IMR-90 (cell line): Measurements from ENCODE around the gene NFKBIE. TPM values are rescaled to one million over a fixed set of nuclear protein-coding genes. Genes with fewer than 3 reads are reported as not detected.

Source experiments
- ATAC-seq: fragments of 200-7000 bp; cut with Tn5 transposase; 2 replicates; pipeline ENCODE4 v1.9.1; 2020; ENCODE audit warnings: low read depth, mild to moderate bottlenecking, moderate library complexity
- BruUV-seq: library from RNA; stranded (reverse); fragments of 400-500 nt; replicated peaks from 2 replicates; lab custom pipeline; 2021; lab: Mats Ljungman, UMichigan
- CTCF ChIA-PET: fragments of 300-600 bp; formaldehyde crosslinking; extraction: SDS; loops from one replicate; lab custom pipeline; 2021; ENCODE audit warnings: antibody characterized with exemption; lab: Yijun Ruan, JAX
- POLR2A ChIA-PET: fragments of 300-600 bp; sonication (Branson Sonifier 250); formaldehyde crosslinking; loops from one replicate; lab custom pipeline; 2022; ENCODE audit warnings: antibody characterized with exemption; ENCODE audit not compliant: unreplicated experiment; lab: Charles Lee
- DNase-seq: peaks from one replicate; pipeline ENCODE4 v3.0.0; 2013
- H2AFZ ChIP-seq: replicated peaks from 2 replicates; pipeline ENCODE3; 2013; ENCODE audit warnings: low read length, mild to moderate bottlenecking; ENCODE audit not compliant: poor library complexity
- H2AK5ac ChIP-seq: 2 replicates; pipeline ENCODE4 v1.6.1; 2013; ENCODE audit warnings: low read depth, low read length, inconsistent platforms
- H2AK9ac ChIP-seq: replicated peaks from 2 replicates; pipeline ENCODE3; 2013; ENCODE audit warnings: mild to moderate bottlenecking, low read depth, low read length, moderate library complexity; ENCODE audit not compliant: poor library complexity
- H2BK120ac ChIP-seq: 2 replicates; pipeline ENCODE4 v1.6.1; 2013; ENCODE audit warnings: low read depth, low read length, inconsistent platforms
- H2BK15ac ChIP-seq: 3 replicates; pipeline ENCODE4 v1.6.1; 2013; ENCODE audit warnings: low read depth, low read length, inconsistent platforms
- H2BK20ac ChIP-seq: 2 replicates; pipeline ENCODE4 v1.6.1; 2013; ENCODE audit warnings: low read depth, mild to moderate bottlenecking, inconsistent platforms, low read length, moderate library complexity
- H2BK5ac ChIP-seq: 2 replicates; pipeline ENCODE4 v1.6.1; 2013; ENCODE audit warnings: mild to moderate bottlenecking, low read depth, low read length, inconsistent platforms; ENCODE audit not compliant: poor library complexity, severe bottlenecking
- H3K14ac ChIP-seq: replicated peaks from 2 replicates; pipeline ENCODE4 v1.6.1; 2013; ENCODE audit warnings: low read depth, low read length, inconsistent platforms
- H3K18ac ChIP-seq: 2 replicates; pipeline ENCODE4 v1.6.1; 2013; ENCODE audit warnings: low read depth, low read length, control low read depth
- H3K23ac ChIP-seq: 2 replicates; pipeline ENCODE4 v1.6.1; 2013; ENCODE audit warnings: low read depth, low read length, inconsistent platforms
- H3K27ac ChIP-seq: 2 replicates; pipeline ENCODE4 v1.5.1; 2013; ENCODE audit warnings: mild to moderate bottlenecking, control low read depth, low read length; ENCODE audit not compliant: insufficient read depth
- H3K27me3 ChIP-seq: 2 replicates; pipeline ENCODE4 v1.6.1; 2013; ENCODE audit warnings: low read length; ENCODE audit not compliant: control insufficient read depth, insufficient read depth
- H3K36me3 ChIP-seq: 2 replicates; pipeline ENCODE4 v1.6.1; 2013; ENCODE audit warnings: low read length, mixed read lengths; ENCODE audit not compliant: control insufficient read depth, insufficient read depth
- H3K4ac ChIP-seq: 2 replicates; pipeline ENCODE4 v1.6.1; 2013; ENCODE audit warnings: low read depth, low read length, inconsistent platforms
- H3K4me1 ChIP-seq: 2 replicates; pipeline ENCODE4 v1.6.1; 2013; ENCODE audit warnings: low read length, mixed read lengths; ENCODE audit not compliant: control insufficient read depth, insufficient read depth
- H3K4me2 ChIP-seq: 2 replicates; pipeline ENCODE4 v1.6.1; 2013; ENCODE audit warnings: low read depth, mild to moderate bottlenecking, control low read depth, low read length, moderate library complexity
- H3K4me3 ChIP-seq: 2 replicates; pipeline ENCODE4 v1.5.1; 2013; ENCODE audit warnings: low read depth, mild to moderate bottlenecking, control low read depth, low read length, moderate library complexity; ENCODE audit not compliant: insufficient read depth
- H3K56ac ChIP-seq: 2 replicates; pipeline ENCODE4 v1.6.1; 2013; ENCODE audit warnings: low read length, inconsistent platforms; ENCODE audit not compliant: insufficient read depth; ENCODE audit errors: extremely low read depth
- H3K79me1 ChIP-seq, 2 experiments: 2 replicates each; pipeline ENCODE4 v1.6.1; 2013; ENCODE audit warnings: low read length in 2 of 2, inconsistent platforms in 1 of 2, low read depth in 1 of 2
- H3K9ac ChIP-seq: 2 replicates; pipeline ENCODE4 v1.6.1; 2013; ENCODE audit warnings: low read depth, low read length, control low read depth
- H3K9me1 ChIP-seq: 2 replicates; pipeline ENCODE4 v1.6.1; 2013; ENCODE audit warnings: low read length, inconsistent platforms; ENCODE audit not compliant: insufficient read depth
- H3K9me3 ChIP-seq: 2 replicates; pipeline ENCODE4 v1.6.1; 2013; ENCODE audit warnings: low read length; ENCODE audit not compliant: control insufficient read depth, insufficient read depth
- H4K20me1 ChIP-seq: 2 replicates; pipeline ENCODE4 v1.6.1; 2013; ENCODE audit warnings: low read length, inconsistent platforms; ENCODE audit not compliant: insufficient read depth
- H4K5ac ChIP-seq: 2 replicates; pipeline ENCODE4 v1.6.1; 2013; ENCODE audit warnings: mild to moderate bottlenecking, low read depth, low read length, control low read depth
- H4K8ac ChIP-seq, 2 experiments: 2 replicates each; pipeline ENCODE4 v1.6.1; 2013; ENCODE audit warnings: low read depth in 2 of 2, low read length in 2 of 2, control low read depth in 1 of 2, inconsistent platforms in 1 of 2
- H4K91ac ChIP-seq: 2 replicates; pipeline ENCODE4 v1.6.1; 2013; ENCODE audit warnings: low read depth, low read length, inconsistent platforms; ENCODE audit not compliant: insufficient read depth
- BHLHE40 ChIP-seq: fragments of 150-350 bp; IDR thresholded peaks from 2 replicates; pipeline ENCODE4 v1.6.1; 2016; ENCODE audit warnings: mild to moderate bottlenecking, low read depth, low read length
- CEBPB ChIP-seq: IDR thresholded peaks from 2 replicates; pipeline ENCODE4 v1.6.1; 2012; ENCODE audit warnings: low read depth, low read length, improper control_type of control experiment
- CHD1 ChIP-seq: IDR thresholded peaks from 2 replicates; pipeline ENCODE4 v1.6.1; 2012; ENCODE audit warnings: low read depth, low read length, improper control_type of control experiment
- ELK1 ChIP-seq: fragments of 150-350 bp; IDR thresholded peaks from 2 replicates; pipeline ENCODE4 v1.6.1; 2016; ENCODE audit warnings: low read depth, mild to moderate bottlenecking, low read length, moderate library complexity, borderline replicate concordance
- FOS ChIP-seq: fragments of 150-350 bp; IDR thresholded peaks from 2 replicates; pipeline ENCODE4 v1.6.1; 2016; ENCODE audit warnings: low read depth, low read length
- MAFK ChIP-seq: IDR thresholded peaks from 2 replicates; pipeline ENCODE4 v1.6.1; 2012; ENCODE audit warnings: low read depth, low read length, improper control_type of control experiment
- MXI1 ChIP-seq: IDR thresholded peaks from 2 replicates; pipeline ENCODE4 v1.6.1; 2012; ENCODE audit warnings: low read depth, mild to moderate bottlenecking, low read length, moderate library complexity, borderline replicate concordance
- POLR2A ChIP-seq: IDR thresholded peaks from 2 replicates; pipeline ENCODE4 v1.6.1; 2012; ENCODE audit warnings: mild to moderate bottlenecking, low read depth, low read length
- RAD21 ChIP-seq: IDR thresholded peaks from 2 replicates; pipeline ENCODE4 v1.6.1; 2012; ENCODE audit warnings: low read length, improper control_type of control experiment
- RCOR1 ChIP-seq: IDR thresholded peaks from 2 replicates; pipeline ENCODE4 v1.6.1; 2012; ENCODE audit warnings: mild to moderate bottlenecking, low read length, improper control_type of control experiment; ENCODE audit not compliant: insufficient replicate concordance
- SMC3 ChIP-seq: fragments of 150-350 bp; IDR thresholded peaks from 2 replicates; pipeline ENCODE4 v1.6.1; 2016; ENCODE audit warnings: low read depth, mild to moderate bottlenecking, antibody characterized with exemption, low read length, moderate library complexity
- WGBS, 2 experiments: methylation state at CpG; one replicate each; pipeline versions ENCODE4 v1.1.5 to v1.1.7; 2013; ENCODE audit warnings: missing lambda C conversion rate in 2 of 2; ENCODE audit not compliant: insufficient read length in 1 of 2; ENCODE audit errors: extremely low coverage in 2 of 2; 5-methylcytosine and 5-hydroxymethylcytosine counted together
- dilution Hi-C: fragments of 300-500 bp; cut with HindIII; formaldehyde crosslinking; loops from one replicate; pipeline ENCODE4 v1.14.3; 2018; ENCODE audit warnings: low sequenced_read_pairs; ENCODE audit not compliant: unreplicated experiment
- in situ Hi-C: fragments of 300-500 bp; cut with MboI; formaldehyde crosslinking; loops from 3 replicates; pipeline ENCODE4 v1.14.3; 2019; ENCODE audit warnings: low sequenced_read_pairs, inconsistent platforms, mixed read lengths
- intact Hi-C: fragments of 100-400 bp; cut with micrococcal nuclease; formaldehyde crosslinking; loops from 2 replicates; pipeline ENCODE4 v1.10.0; 2022
- polyA plus RNA-seq, 3 experiments: library from polyadenylated mRNA; depleted of rRNA; stranded (reverse); fragments of >200 nt; gene quantifications; 2 replicates each; pipeline ENCODE4 v1.2.3, GENCODE V29; 2012; ENCODE audit warnings: low replicate concordance in 1 of 3
- total RNA-seq: library from RNA; depleted of rRNA; stranded (reverse); fragments of >200 nt; gene quantifications from 2 replicates; pipeline ENCODE4 v1.2.3, GENCODE V29; 2012
- TF ChIP-seq, protein P1 (sequence below): fragments of 150-350 bp; IDR thresholded peaks from 2 replicates; pipeline ENCODE4 v1.6.1; 2017; ENCODE audit warnings: mild to moderate bottlenecking, antibody characterized with exemption, low read length, low read depth

Gene NFKBIE
- total and polyA plus RNA-seq, 2 of the 4 experiments (the other 2 are of a cell fraction) = 7.9 to 13.0 TPM

DNA sequence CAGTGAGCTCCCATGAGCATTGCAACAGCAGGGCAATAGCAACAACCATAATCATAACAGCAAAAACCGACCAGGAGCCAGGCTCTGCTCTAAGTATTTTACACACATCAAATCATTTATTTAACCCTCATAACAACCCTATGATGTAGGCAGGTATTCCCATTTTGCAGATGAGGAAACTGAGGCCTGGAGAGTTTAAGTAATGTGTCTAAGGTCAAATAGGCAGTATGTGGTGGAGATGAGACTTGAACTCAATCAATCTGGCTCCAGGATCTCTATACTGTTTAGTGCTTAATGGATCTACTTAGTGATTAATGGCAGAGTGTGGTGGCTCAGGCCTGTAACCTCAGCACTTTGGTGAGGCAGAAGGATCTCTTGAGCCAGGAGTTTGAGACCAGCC is 8.3 kb upstream of the NFKBIE start:
- no peak for DNase-seq

More for the DNA sequence above, 8.3 kb upstream of the NFKBIE start:
- CTCF ChIA-PET = no interaction called here
- Histone ChIP-seq H2AFZ (no peak overlapping the region), H3K4me1 (no peaks in the 10 kb centered on the region), H4K20me1 (no peaks in the 10 kb centered on the region), H3K14ac (no peak overlapping the region), H2BK20ac (no peak overlapping the region), H4K91ac (no peak overlapping the region), H3K18ac (no peak overlapping the region), H3K27ac (no peak overlapping the region), H2BK5ac (no peak overlapping the region), H3K23ac (no peak overlapping the region), H3K9me1 (no peaks in the 10 kb centered on the region), H3K56ac (no peak overlapping the region), H2AK5ac (no peak overlapping the region), H3K9ac (no peak overlapping the region), H3K4ac (no peak overlapping the region), H2BK120ac (no peak overlapping the region), H3K4me2 (no peak overlapping the region), H4K8ac (no peak overlapping the region), H3K9me3 (no peaks in the 10 kb centered on the region), H3K79me1 (no peaks in the 10 kb centered on the region), H3K27me3 (peaks cover 83% of the 10 kb centered on the region), H3K4me3 (no peak overlapping the region), H3K36me3 (no peaks in the 10 kb centered on the region), H4K5ac (no peak overlapping the region), H2AK9ac (no peak overlapping the region), H2BK15ac (no peak overlapping the region)
- no CpG with 5 or more reads among the region's 1 CpG for WGBS, 2 experiments
- dilution Hi-C loops = no loop called here
- intact Hi-C loops = no loop called here
- TF ChIP-seq CHD1 (no peak), BHLHE40 (no peak), FOS (no peak), SMC3 (no peak), RAD21 (no peak), MAFK (no peak), MXI1 (no peak), POLR2A (no peak), RCOR1 (no peak), ELK1 (no peak), CEBPB (no peak)
- TF ChIP-seq, protein P1, sequence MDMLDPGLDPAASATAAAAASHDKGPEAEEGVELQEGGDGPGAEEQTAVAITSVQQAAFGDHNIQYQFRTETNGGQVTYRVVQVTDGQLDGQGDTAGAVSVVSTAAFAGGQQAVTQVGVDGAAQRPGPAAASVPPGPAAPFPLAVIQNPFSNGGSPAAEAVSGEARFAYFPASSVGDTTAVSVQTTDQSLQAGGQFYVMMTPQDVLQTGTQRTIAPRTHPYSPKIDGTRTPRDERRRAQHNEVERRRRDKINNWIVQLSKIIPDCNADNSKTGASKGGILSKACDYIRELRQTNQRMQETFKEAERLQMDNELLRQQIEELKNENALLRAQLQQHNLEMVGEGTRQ = no peak
- POLR2A ChIA-PET = no interaction called here
- no TSS peak for BruUV-seq
- in situ Hi-C loops = no loop called here
- no peak for ATAC-seq
